OCI-LY3 (cell line): Measurements from ENCODE around the gene MAGEA9B.
"Not testable (repeated sequence)": the region's sequence is repeated elsewhere in the genome, so short reads cannot be mapped to it uniquely, and the experiment has no call there.

Experiments used
- H2AFZ ChIP-seq: fragments of 200-600, 300-600 bp; shearing (Covaris generic); 2 replicates; pipeline ENCODE4 v1.6.0; 2014; ENCODE audit warnings: antibody characterized with exemption, low read depth, low read length
- H3K27ac ChIP-seq: fragments of 200-600, 300-600 bp; sonication (generic); 2 replicates; pipeline ENCODE4 v1.5.1; 2014; ENCODE audit warnings: mild to moderate bottlenecking, low read length, moderate library complexity, mixed read lengths
- H3K27me3 ChIP-seq: fragments of 200-600, 300-600 bp; sonication (generic); 2 replicates; pipeline ENCODE4 v1.6.1; 2014; ENCODE audit warnings: low read depth, low read length, mixed read lengths
- H3K36me3 ChIP-seq: fragments of 200-600, 300-600 bp; sonication (generic); replicated peaks from 2 replicates; pipeline ENCODE3; 2014; ENCODE audit warnings: low read depth, low read length, mixed read lengths
- H3K4me1 ChIP-seq: fragments of 300-600, 200-600 bp; sonication (generic); 2 replicates; pipeline ENCODE4 v1.6.1; 2014; ENCODE audit warnings: low read length, mixed read lengths
- H3K4me2 ChIP-seq: fragments of 200-600, 300-600 bp; sonication (generic); 2 replicates; pipeline ENCODE4 v1.6.1; 2014; ENCODE audit warnings: low read length, mixed read lengths
- H3K4me3 ChIP-seq: fragments of 300-600, 200-600 bp; sonication (generic); 2 replicates; pipeline ENCODE4 v1.5.1; 2014; ENCODE audit warnings: antibody characterized with exemption, mild to moderate bottlenecking, low read length, moderate library complexity
- H3K79me2 ChIP-seq: fragments of 300-600, 200-600 bp; shearing (Covaris generic); 2 replicates; pipeline ENCODE4 v1.6.1; 2014; ENCODE audit warnings: mild to moderate bottlenecking, low read length, mixed read lengths
- H3K9ac ChIP-seq: fragments of 300-600, 200-600 bp; shearing (Covaris generic); 2 replicates; pipeline ENCODE4 v1.6.0; 2014; ENCODE audit warnings: mild to moderate bottlenecking, low read length, moderate library complexity
- H3K9me3 ChIP-seq: fragments of 200-600, 300-600 bp; shearing (Covaris generic); 2 replicates; pipeline ENCODE4 v1.6.1; 2014; ENCODE audit warnings: low read length, mixed read lengths; ENCODE audit not compliant: insufficient read depth
- H4K20me1 ChIP-seq: fragments of 200-600, 300-600 bp; sonication (generic); 2 replicates; pipeline ENCODE4 v1.6.1; 2016; ENCODE audit warnings: low read length, mixed read lengths; ENCODE audit not compliant: insufficient read depth
- CTCF ChIP-seq: fragments of 200-600, 300-600 bp; sonication (generic); IDR thresholded peaks from 2 replicates; pipeline ENCODE4 v1.5.1; 2014; ENCODE audit warnings: antibody characterized with exemption, low read length, low read depth
- EZH2phosphoT487 ChIP-seq: fragments of 200-600 bp; shearing (Covaris generic); IDR thresholded peaks from 2 replicates; pipeline ENCODE4 v1.6.1; 2018; ENCODE audit warnings: antibody characterized with exemption, mixed run types, low read depth

MAGEA9B gene

GRCh38 chrX:149595943-149596342 is 8.7 kb upstream of the MAGEA9B start:
- not testable (repeated sequence) for H3K4me3 ChIP-seq, H3K4me1 ChIP-seq, H3K27me3 ChIP-seq, H3K9me3 ChIP-seq, H4K20me1 ChIP-seq, H3K79me2 ChIP-seq, H2AFZ ChIP-seq, H3K9ac ChIP-seq, H3K4me2 ChIP-seq, H3K27ac ChIP-seq, H3K36me3 ChIP-seq

GRCh38 chrX:149595214-149595613 is 8.0 kb upstream of the MAGEA9B start, which contains the start of gene HSFX2:
Gene HSFX2, minus strand, starts transcription at chrX:149595314. Its CDS starts 614 bp downstream, at chrX:149594700.
- H3K27ac ChIP-seq, H3K9me3 ChIP-seq, H3K4me1 ChIP-seq, H3K27me3 ChIP-seq, H3K9ac ChIP-seq, H3K4me3 ChIP-seq, H2AFZ ChIP-seq, H4K20me1 ChIP-seq, H3K4me2 ChIP-seq, H3K36me3 ChIP-seq, H3K79me2 ChIP-seq: not testable (repeated sequence)

GRCh38 chrX:149590993-149591392 is 3.7 kb upstream of the MAGEA9B start:
- H3K27ac ChIP-seq, H2AFZ ChIP-seq, H3K9ac ChIP-seq, H4K20me1 ChIP-seq, H3K27me3 ChIP-seq, H3K4me1 ChIP-seq, H3K4me3 ChIP-seq, H3K4me2 ChIP-seq, H3K79me2 ChIP-seq, H3K36me3 ChIP-seq, H3K9me3 ChIP-seq: not testable (repeated sequence)

- not testable (repeated sequence) for H3K4me3 ChIP-seq, H3K27me3 ChIP-seq, H3K9ac ChIP-seq, H3K36me3 ChIP-seq, H3K27ac ChIP-seq, H3K79me2 ChIP-seq, H2AFZ ChIP-seq, H3K9me3 ChIP-seq, H4K20me1 ChIP-seq, H3K4me2 ChIP-seq, H3K4me1 ChIP-seq
These were observed 1.6 kb downstream of the MAGEA9B start for GRCh38 chrX:149585631-149586030.

GRCh38 chrX:149573456-149573855 is 13.8 kb downstream of the MAGEA9B start:
- H3K4me1 ChIP-seq, H3K4me2 ChIP-seq, H2AFZ ChIP-seq, H3K9me3 ChIP-seq, H3K27me3 ChIP-seq, H3K79me2 ChIP-seq, H3K27ac ChIP-seq, H3K36me3 ChIP-seq, H4K20me1 ChIP-seq, H3K4me3 ChIP-seq, H3K9ac ChIP-seq: not testable (repeated sequence)

- Histone ChIP-seq H3K27me3 (no peaks in the 10 kb centered on the region), H3K79me2 (no peaks in the 10 kb centered on the region), H3K27ac (no peak overlapping the region), H3K9ac (no peak overlapping the region), H3K36me3 (no peaks in the 10 kb centered on the region), H3K9me3 (no peaks in the 10 kb centered on the region), H3K4me1 (peaks cover 8% of the 10 kb centered on the region), H3K4me3 (no peak overlapping the region), H3K4me2 (no peak overlapping the region), H2AFZ (no peak overlapping the region), H4K20me1 (no peaks in the 10 kb centered on the region)
- TF ChIP-seq CTCF (no peak), EZH2phosphoT487 (no peak)
These were observed 14.5 kb downstream of the MAGEA9B start for GRCh38 chrX:149572743-149573142.
